Activated CD8-positive, alpha-beta T cell treated with anti-CD3 and anti-CD28 coated beads for 36 hours (primary cell): ENCODE measurements around the gene BTN1A1. TPM values are rescaled to one million over a fixed set of nuclear protein-coding genes. Genes with fewer than 3 reads are reported as not detected.
A peak's percentile ranks its signal among the peaks of the same experiment; 100 is the strongest.

Experiments
- ATAC-seq: fragments of 200-7000 bp; cut with Tn5 transposase; one replicate; pipeline ENCODE4 v1.10.0; 2021; ENCODE audit warnings: mild to moderate bottlenecking, moderate library complexity
- CTCF ChIA-PET: fragments of 350-600 bp; sonication (Branson Sonifier 250); formaldehyde crosslinking; loops from one replicate; lab custom pipeline; 2021; ENCODE audit warnings: antibody characterized with exemption; lab: Charles Lee
- POLR2A ChIA-PET: fragments of 350-600 bp; sonication (Branson Sonifier 250); formaldehyde crosslinking; loops from one replicate; lab custom pipeline; 2021; ENCODE audit warnings: antibody characterized with exemption; lab: Charles Lee
- DNase-seq: peaks from one replicate; pipeline ENCODE4 v3.0.0-alpha.2; 2020
- H3K27ac Mint-ChIP-seq: one replicate; pipeline ENCODE4 v1.8.0; 2021; ENCODE audit warnings: mild to moderate bottlenecking, mixed read lengths
- H3K27me3 Mint-ChIP-seq: one replicate; pipeline ENCODE4 v1.8.0; 2021; ENCODE audit warnings: mixed read lengths
- H3K36me3 Mint-ChIP-seq: one replicate; pipeline ENCODE4 v1.8.0; 2021; ENCODE audit warnings: low read depth, mixed read lengths
- H3K4me1 Mint-ChIP-seq: one replicate; pipeline ENCODE4 v1.8.0; 2021; ENCODE audit warnings: low read depth, mixed read lengths
- H3K4me3 Mint-ChIP-seq: one replicate; pipeline ENCODE4 v1.8.0; 2021; ENCODE audit warnings: mild to moderate bottlenecking, moderate library complexity, mixed read lengths
- H3K9me3 Mint-ChIP-seq: one replicate; pipeline ENCODE4 v1.8.0; 2021; ENCODE audit warnings: mixed read lengths
- intact Hi-C: fragments of 100-400 bp; cut with micrococcal nuclease; formaldehyde crosslinking; loops from one replicate; pipeline ENCODE4 v1.10.0; 2022
- total RNA-seq, 2 experiments: library from RNA; stranded (reverse); gene quantifications; one replicate each; pipeline ENCODE4 v1.2.3, GENCODE V29; 2021
- TF ChIP-seq, protein P1 (sequence below): fragments of 200-600 bp; IDR thresholded peaks from one replicate; pipeline ENCODE4 v1.8.0; 2022; ENCODE audit warnings: antibody characterized with exemption, mild to moderate bottlenecking

The BTN1A1 gene
- total RNA-seq, 2 experiments from 2014 or later, result 0.11 TPM; not detected in 1

GRCh38 chr6:26494117-26494516 is 6.0 kb upstream of the BTN1A1 start:
- Mint-ChIP-seq H3K27me3 (peaks cover 2% of the 10 kb centered on the region), H3K9me3 (no peaks in the 10 kb centered on the region), H3K4me3 (no peak overlapping the region), H3K27ac (no peak overlapping the region), H3K36me3 (no peaks in the 10 kb centered on the region), H3K4me1 (peaks cover 10% of the 10 kb centered on the region)
- ChIA-PET CTCF (interaction anchor here (0.8 to 2.5 kb wide), 2 partner anchors 9 kb away, joined by 3 to 7 read pairs; no protein-coding TSS in a partner anchor), POLR2A (no interaction called here)
- ATAC-seq (no peak), DNase-seq (no peak)
- intact Hi-C loops, result no loop called here
- TF ChIP-seq, protein P1, sequence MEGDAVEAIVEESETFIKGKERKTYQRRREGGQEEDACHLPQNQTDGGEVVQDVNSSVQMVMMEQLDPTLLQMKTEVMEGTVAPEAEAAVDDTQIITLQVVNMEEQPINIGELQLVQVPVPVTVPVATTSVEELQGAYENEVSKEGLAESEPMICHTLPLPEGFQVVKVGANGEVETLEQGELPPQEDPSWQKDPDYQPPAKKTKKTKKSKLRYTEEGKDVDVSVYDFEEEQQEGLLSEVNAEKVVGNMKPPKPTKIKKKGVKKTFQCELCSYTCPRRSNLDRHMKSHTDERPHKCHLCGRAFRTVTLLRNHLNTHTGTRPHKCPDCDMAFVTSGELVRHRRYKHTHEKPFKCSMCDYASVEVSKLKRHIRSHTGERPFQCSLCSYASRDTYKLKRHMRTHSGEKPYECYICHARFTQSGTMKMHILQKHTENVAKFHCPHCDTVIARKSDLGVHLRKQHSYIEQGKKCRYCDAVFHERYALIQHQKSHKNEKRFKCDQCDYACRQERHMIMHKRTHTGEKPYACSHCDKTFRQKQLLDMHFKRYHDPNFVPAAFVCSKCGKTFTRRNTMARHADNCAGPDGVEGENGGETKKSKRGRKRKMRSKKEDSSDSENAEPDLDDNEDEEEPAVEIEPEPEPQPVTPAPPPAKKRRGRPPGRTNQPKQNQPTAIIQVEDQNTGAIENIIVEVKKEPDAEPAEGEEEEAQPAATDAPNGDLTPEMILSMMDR, result no peak

DNA sequence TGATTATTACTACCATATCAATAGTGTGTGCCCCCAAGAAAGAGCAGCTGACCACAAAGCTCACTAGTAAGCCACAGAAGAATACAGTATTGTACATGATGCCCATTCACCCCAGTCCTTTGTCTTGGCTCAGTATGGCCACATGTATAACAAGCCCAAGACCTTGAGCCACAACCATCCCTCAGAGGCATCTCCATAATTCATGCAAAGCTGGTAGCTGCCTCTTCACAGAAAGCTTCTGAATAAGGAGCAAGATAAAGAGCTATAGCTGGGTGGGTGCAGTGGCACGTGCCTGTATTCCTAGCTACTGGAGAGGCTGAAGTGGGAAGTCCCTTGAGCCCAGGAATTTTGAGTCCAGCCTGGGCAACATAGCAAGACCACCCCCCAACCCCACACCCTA is 4.8 kb upstream of the BTN1A1 start:
- peaks cover 2% of the 10 kb centered on the region for H3K27me3 Mint-ChIP-seq
- H3K36me3 Mint-ChIP-seq, result no peaks in the 10 kb centered on the region
- ATAC-seq (no peak), DNase-seq (no peak)
- no peaks in the 10 kb centered on the region for H3K9me3 Mint-ChIP-seq
- CTCF ChIA-PET, result interaction anchor here (2.5 kb wide), 1 partner anchor 10 kb away, joined by 7 read pairs; no protein-coding TSS in a partner anchor
- POLR2A ChIA-PET, result interaction anchor here (0.6 kb wide), 1 partner anchor 428 kb away, joined by 4 read pairs; no protein-coding TSS in a partner anchor
- H3K4me3 Mint-ChIP-seq, result no peak overlapping the region
- peaks cover 10% of the 10 kb centered on the region for H3K4me1 Mint-ChIP-seq
- intact Hi-C loops, result no loop called here
- H3K27ac Mint-ChIP-seq, result no peak overlapping the region
- TF ChIP-seq, protein P1, result no peak

- Mint-ChIP-seq H3K36me3 (no peaks in the 10 kb centered on the region), H3K27ac (no peak overlapping the region), H3K9me3 (no peaks in the 10 kb centered on the region), H3K4me1 (peaks cover 21% of the 10 kb centered on the region), H3K27me3 (peaks cover 13% of the 10 kb centered on the region), H3K4me3 (no peak overlapping the region)
- DNase-seq, result no peak
- TF ChIP-seq, protein P1, result no peak
- no peak for ATAC-seq
- intact Hi-C loops, result no loop called here
- ChIA-PET CTCF (interaction anchor here (0.7 kb wide), 2 partner anchors 26 to 34 kb away, joined by 3 read pairs; no protein-coding TSS in a partner anchor), POLR2A (no interaction called here)
Measured at GRCh38 chr6:26497610-26498009, 2.5 kb upstream of the BTN1A1 start.

- Mint-ChIP-seq H3K27ac (no peak overlapping the region), H3K27me3 (peaks cover 26% of the 10 kb centered on the region), H3K4me3 (peak overlapping the region; percentile 70), H3K36me3 (no peaks in the 10 kb centered on the region), H3K4me1 (peaks cover 13% of the 10 kb centered on the region), H3K9me3 (no peaks in the 10 kb centered on the region)
- DNase-seq (peak; percentile 51), ATAC-seq (peak; percentile 74)
- TF ChIP-seq, protein P1, result no peak
- CTCF ChIA-PET, result interaction anchor here (1.2 to 1.3 kb wide), 2 partner anchors 14 to 21 kb away, joined by 3 to 4 read pairs; no protein-coding TSS in a partner anchor
- intact Hi-C loops, result no loop called here
- POLR2A ChIA-PET, result interaction anchor here (1.6 kb wide), 1 partner anchor 36 kb away, joined by 6 read pairs; the partner anchor contains the start of gene HMGN4
Measured at GRCh38 chr6:26501482-26501986, 1.4 kb downstream of the BTN1A1 start.

- POLR2A ChIA-PET, result interaction anchor here (1.6 kb wide), 1 partner anchor 36 kb away, joined by 6 read pairs; the partner anchor contains the start of gene HMGN4
- TF ChIP-seq, protein P1, result no peak
- ATAC-seq (no peak), DNase-seq (no peak)
- CTCF ChIA-PET, result interaction anchor here (1.0 to 1.6 kb wide), 4 partner anchors 9 to 28 kb away, joined by 3 to 4 read pairs (median 3); no protein-coding TSS in a partner anchor
- peaks cover 26% of the 10 kb centered on the region for H3K27me3 Mint-ChIP-seq
- no peaks in the 10 kb centered on the region for H3K36me3 Mint-ChIP-seq
- peak overlapping the region; percentile 70 for H3K4me3 Mint-ChIP-seq
- intact Hi-C loops, result no loop called here
- no peak overlapping the region for H3K27ac Mint-ChIP-seq
- no peaks in the 10 kb centered on the region for H3K9me3 Mint-ChIP-seq
- H3K4me1 Mint-ChIP-seq, result peaks cover 13% of the 10 kb centered on the region
Measured at GRCh38 chr6:26502165-26502564, 2.1 kb downstream of the BTN1A1 start.
